HPDE6-E6E7 (cell line): ENCODE results near the gene C10orf88.

Experiments used
- DNase-seq: peaks from one replicate; pipeline ENCODE4 v3.0.0; 2011; ENCODE audit warnings: missing footprints; ENCODE audit errors: extremely low spot score

Gene C10orf88, protein sequence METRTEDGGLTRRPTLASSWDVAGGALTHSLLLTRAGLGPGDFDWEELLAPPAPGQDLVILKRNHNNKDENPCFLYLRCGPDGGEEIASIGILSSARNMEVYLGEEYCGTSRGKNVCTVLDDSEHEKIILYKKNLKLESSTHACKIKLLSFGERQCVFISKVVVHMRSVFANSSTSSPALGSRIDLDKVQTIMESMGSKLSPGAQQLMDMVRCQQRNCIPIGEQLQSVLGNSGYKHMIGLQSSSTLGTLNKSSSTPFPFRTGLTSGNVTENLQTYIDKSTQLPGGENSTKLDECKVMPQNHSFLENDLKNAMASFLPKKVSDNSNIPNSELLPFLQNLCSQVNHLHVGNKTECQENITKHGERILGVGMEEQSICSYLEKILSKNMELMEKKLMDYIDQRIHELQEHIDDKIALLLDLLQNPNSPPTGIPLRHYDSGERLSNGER

DNA sequence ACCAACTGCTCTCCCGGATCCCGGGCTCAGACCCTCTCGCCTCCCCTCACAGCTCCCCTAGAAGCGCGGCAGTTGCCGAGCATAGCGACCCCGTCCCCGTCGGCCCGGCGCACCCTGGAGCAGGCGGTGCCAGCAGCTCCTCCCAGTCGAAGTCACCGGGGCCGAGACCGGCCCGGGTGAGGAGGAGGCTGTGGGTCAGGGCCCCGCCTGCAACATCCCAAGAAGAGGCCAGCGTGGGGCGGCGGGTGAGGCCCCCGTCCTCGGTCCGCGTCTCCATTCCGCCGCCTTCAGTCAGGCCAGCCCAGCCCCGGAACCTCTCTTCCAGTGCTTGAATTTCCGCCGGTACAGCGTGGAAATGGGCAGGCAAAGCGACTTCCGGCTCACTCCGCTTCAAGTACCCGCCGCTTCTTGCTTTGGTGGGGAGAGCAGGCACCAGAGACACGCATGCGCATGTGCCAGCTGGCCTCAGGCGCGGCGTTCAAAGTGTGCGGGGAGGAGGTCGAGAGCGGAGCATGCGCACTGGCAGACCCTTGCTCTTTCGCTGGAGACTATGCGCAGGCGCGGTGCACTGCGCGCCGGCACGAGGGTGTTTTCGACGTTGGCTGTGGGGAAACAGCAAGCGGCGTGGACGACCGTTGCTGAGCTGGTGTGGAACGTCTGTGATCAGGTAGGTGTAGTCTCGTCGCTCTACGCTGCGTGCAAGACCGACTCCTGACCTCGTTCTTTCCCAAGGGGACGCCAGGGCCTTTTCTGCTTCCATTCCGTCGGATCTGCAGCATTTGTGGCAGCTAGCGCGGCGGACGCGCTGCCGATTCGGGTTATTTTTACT, at the start of gene C10orf88:
C10orf88 (minus strand) TSS at position 326 of the 829 bp plus-strand sequence; CDS start at position 277, 49 bp downstream.
- peak; percentile 98 for DNase-seq

DNA sequence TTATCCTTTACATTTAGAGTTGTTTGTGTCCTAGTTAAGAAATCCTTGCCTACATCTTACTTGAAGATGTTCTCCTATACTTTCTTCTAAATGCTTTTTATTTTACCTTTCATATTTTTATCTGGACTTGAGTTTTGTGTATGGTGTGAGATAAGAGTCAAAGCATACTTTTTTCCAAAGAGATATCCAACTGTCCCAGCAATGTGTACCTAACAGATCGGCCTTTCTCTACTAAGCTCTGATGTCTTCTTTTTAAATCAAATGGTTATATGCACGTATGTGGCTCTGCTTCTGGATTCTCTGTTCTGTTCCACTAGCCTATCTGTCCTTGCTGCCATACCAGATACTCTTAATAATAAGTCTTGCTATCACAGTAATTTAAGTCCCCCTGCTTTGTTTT, 47.3 kb upstream of the C10orf88 start:
- no peak for DNase-seq

- DNase-seq, result no peak
These were observed 46.1 kb upstream of the C10orf88 start for GRCh38 chr10:123000155-123000554.

GRCh38 chr10:122999347-122999746, 45.3 kb upstream of the C10orf88 start:
- no peak for DNase-seq

GRCh38 chr10:122998934-122999333, 44.9 kb upstream of the C10orf88 start:
- DNase-seq, result no peak

DNA sequence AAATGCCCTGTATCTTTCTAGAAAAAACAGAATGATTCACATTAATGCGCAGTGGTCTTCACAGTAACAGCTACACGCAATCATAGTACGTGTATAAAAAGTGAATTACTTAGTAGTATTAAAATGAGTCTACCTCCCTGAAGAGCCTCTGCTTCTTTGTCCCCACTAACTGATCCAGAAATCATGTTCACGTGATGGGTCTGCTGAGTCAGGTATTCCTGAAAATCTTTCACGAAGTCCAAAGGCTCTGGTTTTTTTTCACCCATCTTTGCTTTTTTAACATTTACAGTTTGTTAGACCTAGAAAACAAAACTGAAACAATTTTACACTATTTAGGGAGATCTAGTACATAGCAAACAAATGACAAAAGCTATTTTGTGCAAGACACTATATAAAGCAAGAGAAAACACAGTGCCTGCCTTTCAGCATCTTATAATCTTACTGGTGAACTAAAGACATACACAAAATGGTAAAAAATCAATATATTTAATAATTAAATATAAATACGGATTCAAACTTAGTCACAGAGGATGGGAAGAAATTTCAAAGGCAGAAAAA, 44.4 kb upstream of the C10orf88 start:
- no peak for DNase-seq

- DNase-seq, result no peak
These were observed 43.8 kb upstream of the C10orf88 start for GRCh38 chr10:122997864-122998263.

GRCh38 chr10:122995936-122996335, 41.9 kb upstream of the C10orf88 start:
- DNase-seq, result no peak

DNA sequence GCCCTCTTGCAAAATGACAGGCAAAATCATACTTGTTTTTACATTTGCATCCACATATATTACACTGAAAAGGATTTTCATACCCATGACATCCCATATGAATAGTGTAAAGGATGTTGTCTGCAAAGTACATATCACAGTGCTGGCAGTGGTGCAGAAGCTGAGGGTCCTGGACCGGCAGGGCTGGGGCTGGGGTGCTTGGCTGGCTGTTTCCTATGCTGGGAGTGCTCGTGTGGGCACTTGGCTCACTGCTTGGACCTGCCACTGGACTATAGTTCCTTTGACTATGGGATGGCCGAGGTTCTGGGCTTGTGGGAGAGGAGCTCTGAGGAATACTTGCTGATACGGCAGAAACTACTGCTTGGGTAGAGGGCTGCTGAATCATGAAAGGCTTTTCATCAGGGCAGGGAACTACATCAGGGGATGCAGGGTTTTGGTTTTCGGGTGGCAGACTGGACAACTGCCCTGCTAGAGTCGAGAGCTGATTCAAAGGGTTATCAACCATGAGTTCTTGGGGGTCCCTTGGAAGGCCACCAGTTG, 39.8 kb upstream of the C10orf88 start:
- DNase-seq, result no peak

DNA sequence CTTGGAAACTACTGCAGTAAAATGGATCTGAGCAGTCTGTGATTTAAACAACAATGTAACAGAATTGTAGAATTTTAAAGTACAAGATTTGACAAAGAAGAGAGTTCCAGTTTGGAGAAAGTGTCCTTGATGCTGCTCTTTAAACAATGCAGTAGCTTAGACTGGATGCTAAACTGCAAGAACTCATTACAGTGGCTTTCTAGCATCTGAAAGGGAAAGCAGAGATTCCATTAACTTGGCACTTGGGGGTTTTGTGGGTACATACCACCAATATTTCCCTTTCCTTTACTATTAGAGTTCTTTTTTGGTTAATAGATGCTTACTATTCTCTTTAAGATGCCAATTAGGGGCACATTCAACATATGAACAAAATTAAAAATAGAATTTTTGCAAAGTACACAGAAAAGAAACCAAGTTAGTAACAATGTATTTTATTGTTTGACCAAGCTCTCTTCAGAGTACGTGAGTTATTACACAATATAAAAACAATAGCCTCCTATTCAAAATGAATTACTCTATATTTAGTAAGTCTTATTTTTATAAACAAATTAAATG, 38.1 kb upstream of the C10orf88 start:
- DNase-seq, result no peak

DNA sequence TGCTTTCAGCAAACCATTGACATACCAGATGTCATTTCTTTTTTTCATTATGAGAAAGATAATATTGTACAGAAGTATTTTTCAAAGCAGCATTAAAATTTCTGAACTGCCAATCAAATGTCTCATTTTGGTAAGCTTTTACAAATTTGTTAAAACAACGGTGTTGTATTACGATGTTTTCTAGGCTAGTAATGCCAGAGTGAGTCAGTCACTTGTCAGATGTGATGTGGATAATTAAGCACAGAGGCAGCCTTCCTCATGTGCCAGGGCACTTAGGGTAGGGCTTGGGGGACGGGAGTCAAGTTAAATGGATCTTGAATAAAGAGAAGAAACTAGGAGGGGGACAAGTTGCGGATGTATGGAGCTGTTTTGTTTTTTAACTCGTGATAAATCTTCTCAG, 36.3 kb upstream of the C10orf88 start:
- no peak for DNase-seq

DNA sequence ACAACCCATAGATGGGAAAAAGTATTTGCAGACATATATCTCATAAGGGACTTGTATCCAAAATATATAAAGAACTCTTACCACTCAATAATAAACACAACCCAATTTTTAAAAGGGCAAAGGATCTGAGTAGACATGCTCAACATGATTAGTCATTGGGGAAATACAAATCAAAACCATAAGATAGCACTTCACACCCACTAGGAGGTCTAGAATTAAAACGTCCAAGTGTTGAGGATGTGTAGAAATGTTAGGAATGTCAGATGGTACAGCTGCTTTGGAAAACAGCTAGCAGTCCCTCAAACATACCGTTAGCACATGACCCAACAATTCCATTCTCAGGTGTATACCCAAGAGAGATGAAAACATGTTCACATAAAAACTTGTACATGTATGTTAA, 34.5 kb upstream of the C10orf88 start:
- DNase-seq, result no peak

GRCh38 chr10:122986335-122986734, 32.3 kb upstream of the C10orf88 start:
- DNase-seq, result no peak

DNA sequence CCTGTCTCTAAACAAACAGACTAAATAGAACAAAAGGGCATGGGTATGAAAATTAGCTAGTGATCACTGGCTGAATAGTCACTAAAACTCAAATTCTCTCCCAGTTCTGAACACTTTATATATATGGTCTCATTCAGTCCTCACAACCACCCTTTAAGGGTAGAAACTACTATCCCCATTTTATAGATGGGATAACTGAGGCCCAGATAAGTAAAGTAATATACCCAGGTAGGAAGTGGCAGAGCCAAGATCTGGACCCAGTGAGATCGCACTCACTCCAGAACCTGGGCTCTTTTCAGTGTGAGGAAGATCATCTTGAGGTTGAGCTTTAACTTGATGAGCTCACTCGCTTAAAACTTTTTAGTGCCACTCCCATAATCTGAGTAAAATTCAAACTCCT, 30.7 kb upstream of the C10orf88 start:
- DNase-seq, result no peak

DNA sequence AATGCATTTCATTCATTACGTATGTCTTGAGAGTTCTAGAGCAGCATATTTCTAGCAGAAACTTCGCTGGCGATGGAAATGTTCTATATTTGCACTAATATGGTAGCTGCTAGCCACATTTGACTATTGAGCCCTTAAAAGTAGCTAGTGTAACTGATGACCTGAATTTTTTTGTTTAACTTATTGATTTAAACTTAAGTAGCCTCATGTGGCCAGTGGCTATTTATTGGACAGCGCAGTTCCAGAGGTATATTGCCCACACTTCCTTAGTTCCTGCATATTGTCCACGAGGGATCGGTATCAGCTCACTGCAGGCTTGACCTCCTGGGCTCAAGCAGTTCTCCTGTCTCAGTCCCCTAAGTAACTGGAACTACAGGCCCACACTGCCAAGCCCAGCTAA, 29.9 kb upstream of the C10orf88 start:
- DNase-seq, result no peak

DNA sequence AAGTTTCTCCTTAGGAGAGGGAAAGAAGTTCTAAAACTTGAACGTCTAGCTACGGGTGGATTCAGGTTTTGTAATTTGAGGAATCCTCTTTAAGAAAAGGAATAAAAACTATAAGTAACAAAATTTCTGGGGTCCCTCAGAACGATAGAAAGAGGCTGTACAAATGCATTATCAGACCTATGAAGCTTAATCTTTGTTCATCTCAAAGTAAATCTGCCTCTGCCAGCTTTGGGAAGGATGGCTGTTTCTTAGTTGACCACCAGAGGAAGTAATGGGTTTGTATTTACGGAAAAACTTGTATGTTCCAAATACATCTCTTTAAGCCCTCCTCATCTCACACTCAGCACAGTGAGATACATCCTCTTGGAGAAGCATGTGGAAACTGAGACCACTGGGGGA, 27.0 kb upstream of the C10orf88 start:
- peak; percentile 17 for DNase-seq

DNA sequence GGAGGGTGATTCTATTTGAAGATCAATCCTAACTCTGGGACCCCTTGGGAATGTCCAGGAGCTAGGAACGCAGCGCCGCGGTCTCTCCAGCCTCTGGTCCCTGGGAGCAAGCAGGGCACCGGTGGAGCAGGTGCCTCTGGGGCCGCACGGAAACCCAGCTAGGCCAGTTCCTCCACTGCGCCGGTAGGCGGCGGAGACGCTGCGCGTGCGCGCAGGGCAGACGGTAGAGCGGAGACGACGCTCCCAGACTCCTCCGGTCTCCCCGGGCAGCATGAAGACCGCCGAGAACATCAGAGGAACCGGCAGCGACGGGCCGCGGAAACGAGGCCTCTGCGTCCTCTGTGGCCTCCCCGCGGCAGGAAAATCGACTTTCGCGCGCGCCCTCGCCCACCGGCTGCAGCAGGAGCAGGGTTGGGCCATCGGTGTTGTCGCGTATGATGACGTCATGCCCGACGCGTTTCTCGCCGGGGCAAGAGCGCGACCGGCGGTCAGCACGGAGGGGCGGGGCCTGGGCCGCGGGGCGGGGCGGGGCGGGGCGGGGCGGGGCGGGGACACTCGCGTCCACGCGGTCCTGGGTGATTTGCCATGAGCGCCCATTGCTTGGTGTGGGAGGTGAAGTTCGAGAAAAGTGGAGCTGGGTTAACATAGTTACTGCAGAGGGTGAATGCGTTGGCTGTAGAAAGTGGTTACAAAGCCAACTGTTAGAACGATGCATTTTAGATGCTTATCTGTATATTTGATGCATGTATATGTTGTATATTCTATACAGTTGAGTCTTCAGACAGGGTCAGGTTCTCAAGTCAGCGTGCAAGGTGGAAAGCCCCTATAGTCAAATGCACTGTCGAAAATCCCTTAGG, 26.4 kb upstream of the C10orf88 start, which contains the start of gene PSTK:
PSTK (plus strand) TSS at position 193 of the 857 bp plus-strand sequence; CDS start at position 272, 79 bp downstream.
- peak; percentile 91 for DNase-seq

DNA sequence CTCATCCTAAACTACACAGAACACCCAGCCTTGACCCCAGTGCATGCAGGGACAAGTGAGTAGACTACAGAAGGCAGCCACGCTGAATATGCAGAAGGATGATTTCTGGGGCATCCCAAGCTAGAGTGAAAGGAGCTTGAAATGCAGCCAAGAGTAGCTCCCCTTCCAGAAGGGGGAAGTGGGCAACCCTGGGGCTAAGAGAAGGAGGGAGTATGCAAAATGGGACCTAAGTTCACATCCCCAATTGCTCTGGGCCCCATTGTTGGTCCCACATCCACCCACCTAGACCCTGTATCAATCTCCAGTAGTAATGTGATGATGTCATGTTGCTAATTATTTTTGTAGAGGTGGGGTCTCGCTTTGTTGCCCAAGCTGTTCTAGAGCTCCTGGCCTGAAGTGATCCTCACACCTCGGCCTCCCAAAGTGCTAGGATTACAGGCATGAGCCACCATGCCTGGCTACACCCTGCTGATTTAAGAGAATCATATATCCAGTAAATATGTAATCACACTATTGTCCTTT, 20.6 kb upstream of the C10orf88 start:
- DNase-seq, result no peak

DNA sequence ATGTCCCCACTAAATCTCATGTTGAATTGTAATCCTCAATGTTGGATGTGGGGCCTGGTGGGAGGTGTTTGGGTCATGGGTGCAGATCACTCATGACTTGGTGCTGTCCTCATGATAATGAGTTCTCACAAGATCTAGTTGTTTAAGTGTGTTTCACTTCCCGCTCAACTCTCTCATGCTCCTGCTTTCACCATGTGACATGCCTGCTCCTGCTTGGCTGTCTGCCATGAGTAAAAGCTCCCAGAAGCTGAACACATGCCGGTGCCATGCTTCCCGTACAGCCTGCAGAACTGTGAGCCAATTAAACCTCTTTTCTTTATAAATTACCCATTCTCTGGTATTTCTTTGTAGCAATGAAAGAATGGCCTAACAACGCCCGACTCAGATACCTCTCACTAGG, 20.0 kb upstream of the C10orf88 start:
- no peak for DNase-seq

DNA sequence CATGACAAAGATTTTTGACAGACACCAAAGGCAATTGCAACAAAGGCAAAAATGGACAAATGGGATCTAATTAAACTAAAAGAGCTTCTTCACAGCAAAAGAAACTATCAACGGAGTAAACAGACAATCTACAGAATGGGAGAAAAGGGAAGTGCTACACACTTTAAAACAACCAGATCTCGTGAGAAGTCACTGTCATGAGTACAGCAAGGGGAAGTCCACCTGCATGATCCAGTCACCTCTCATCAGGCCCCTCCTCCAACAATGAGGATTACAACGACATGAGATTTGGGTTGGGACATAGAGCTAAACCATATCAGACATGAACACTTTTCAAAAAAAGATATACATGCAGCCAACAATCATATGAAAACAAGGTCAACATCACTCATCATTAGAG, 14.7 kb upstream of the C10orf88 start:
- DNase-seq, result no peak

- DNase-seq, result no peak
These were observed 12.9 kb upstream of the C10orf88 start for GRCh38 chr10:122966879-122967278.
